HG02885 (cell line): Measurements from ENCODE around the gene MPEG1.

ENCODE experiments used
- ATAC-seq: cut with Tn5 transposase; IDR thresholded peaks from one replicate; pipeline ENCODE4 v1.9.1; 2021; ENCODE audit warnings: mild to moderate bottlenecking; ENCODE audit not compliant: unreplicated experiment, poor library complexity

Gene MPEG1

GRCh38 chr11:59173080-59173963 lies 39.4 kb downstream of the MPEG1 start:
- peak; percentile 1 for ATAC-seq

GRCh38 chr11:59172345-59173079 lies 40.2 kb downstream of the MPEG1 start:
- ATAC-seq: peak; percentile 36

DNA sequence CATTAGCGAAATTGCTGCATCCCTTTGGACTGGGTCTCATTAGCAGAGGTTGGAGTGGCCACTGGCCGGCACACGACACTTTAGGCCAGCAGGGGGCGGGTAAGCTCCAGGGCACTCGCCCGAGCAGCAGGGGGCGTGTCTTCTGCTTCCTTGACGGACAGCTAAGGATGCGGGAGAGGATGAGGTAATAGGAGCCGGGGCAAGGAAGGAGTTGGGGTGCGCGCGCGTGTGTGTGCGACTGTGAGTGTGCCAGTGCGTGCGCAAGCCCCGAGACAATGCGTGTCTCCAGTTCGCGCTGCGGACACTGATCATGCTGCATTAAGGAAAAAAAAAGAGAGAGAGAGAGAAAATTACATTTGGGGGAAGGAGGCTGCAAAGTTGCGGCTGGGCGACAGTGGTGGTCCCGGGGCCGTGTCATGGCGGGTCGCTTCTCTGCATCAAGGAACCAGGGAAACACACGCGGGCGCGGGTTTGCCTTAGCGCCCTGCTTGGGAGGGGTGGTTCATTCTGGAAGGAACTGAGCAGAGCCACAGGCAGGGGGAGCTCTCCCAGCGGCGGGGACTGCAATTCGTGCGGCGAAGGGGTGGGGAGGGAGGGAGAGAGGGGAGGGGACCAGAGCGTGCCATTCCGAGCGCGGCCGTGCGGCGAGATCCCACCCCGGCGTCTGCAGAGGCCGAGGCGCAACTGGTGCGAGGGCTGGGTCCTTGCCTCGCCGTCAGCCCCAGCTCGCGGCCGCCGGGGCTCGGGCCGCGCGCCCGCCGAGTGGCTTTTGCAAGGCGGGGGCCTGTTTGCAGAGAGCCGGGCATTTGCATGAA lies 41.0 kb downstream of the MPEG1 start, which contains the start of gene DTX4:
Gene DTX4, plus strand, starts transcription at position 625 of the 815 bp plus-strand sequence. CDS start 464 bp downstream, outside the sequence.
- peak; percentile 78 for ATAC-seq

GRCh38 chr11:59164028-59164427 lies 48.7 kb downstream of the MPEG1 start:
- no peak for ATAC-seq
